H4 (cell line): ENCODE data around the gene WDR7. TPM values are rescaled to one million over a fixed set of nuclear protein-coding genes. Genes with fewer than 3 reads are reported as not detected.
A peak's percentile ranks its signal among the peaks of the same experiment; 100 is the strongest.

ENCODE experiments used
- DNase-seq: peaks from one replicate; pipeline ENCODE4 v3.0.0-alpha.2; 2015; ENCODE audit warnings: low spot score
- total RNA-seq: library from RNA; depleted of rRNA; stranded (reverse); fragments of >200 nt; shearing (Covaris generic); gene quantifications from 2 replicates; pipeline ENCODE4 v1.2.3, GENCODE V29; 2014

The WDR7 gene
- total RNA-seq, 1 experiment from 2014 or later, result 8.4 TPM

DNA sequence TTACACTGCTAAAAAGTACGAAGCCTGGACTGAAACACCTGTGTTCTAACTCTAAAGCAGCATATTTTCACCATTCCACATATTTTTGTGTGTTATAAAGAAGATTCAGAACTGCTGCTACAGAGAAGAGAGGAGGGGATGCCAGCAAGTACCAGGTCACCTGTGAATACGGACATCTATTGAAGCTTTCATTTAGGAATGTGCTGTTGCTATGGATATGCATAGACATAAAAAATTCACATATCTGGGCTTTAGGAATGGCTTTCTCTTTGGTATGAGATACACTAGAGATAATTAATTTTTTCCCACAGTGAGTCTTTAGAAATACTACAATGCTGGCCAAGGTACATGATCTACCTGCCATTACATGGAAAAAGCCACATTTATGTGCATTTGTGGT lies 238.5 kb downstream of the WDR7 start:
- DNase-seq, result no peak

DNA sequence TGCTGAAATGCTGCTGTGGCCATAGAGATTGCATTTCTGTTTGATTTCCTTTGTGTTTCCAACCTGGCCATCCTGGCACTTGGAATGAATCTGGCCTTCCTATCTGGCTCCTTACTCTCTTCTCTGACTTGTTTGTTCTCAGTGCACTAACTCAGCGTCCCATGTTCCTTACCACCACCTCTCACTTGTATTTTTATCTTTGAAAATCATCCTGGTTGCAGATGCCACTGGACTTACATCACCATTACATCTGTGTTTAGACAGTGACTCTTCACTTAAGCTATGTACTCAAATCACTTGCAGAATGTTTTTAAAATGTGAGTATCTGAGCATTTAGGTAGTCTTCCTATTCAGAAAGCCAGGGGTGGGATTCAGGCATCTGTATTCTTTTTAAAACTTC lies 239.5 kb downstream of the WDR7 start:
- DNase-seq, result peak; percentile 6

DNA sequence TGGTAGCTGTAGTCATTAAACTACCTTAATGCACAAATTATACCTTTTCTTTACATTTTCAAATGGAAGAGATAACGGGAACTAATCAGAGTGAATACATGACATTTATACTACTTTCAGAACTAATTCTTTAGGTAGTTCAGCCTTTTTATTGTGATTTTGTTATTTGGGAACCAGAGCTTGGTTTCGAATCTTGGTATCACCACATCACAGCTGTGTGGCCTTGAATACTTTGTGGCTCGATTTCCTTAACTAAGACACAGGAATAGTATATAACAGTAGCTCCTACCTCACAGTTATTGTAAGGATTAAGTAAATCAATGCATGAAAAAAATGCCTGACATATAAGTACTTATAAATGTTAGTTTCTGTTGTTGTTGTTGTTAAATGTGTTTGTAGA lies 240.0 kb downstream of the WDR7 start:
- no peak for DNase-seq

DNA sequence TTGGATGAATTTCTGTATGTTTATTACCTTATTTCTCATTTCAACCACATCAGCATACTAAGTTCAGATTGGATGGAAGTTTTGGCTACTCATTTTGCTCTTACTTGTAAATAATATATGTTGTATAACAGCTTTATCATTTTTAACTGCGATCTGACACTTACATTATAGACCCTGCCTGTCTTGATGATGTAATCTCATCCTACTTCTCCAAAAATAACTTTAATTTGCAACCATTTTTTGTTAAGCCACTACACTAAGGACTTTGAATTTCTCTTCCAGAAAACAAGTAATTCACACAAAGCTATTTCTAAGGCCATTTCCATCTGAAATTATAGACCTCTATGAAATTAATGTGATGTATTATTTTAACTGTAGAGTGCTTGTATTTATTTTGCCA lies 240.7 kb downstream of the WDR7 start:
- no peak for DNase-seq

DNA sequence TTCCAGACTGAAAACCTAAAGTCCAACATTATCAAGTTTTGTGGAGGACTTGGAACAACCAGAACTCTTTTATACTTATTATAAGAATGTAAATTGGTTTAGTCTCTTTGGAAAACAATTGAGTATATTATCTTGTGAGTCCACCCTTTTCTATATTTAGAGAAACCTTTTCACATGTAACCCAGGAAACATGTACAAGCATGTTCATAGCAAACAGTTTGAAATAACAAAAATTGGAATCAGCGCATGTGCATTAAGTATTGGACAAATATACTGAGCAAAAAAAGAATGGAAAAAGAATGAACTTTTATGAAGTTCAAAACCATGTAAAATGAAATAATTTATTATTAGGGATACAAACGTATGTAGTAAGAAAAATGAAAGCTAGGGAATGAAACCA lies 246.0 kb downstream of the WDR7 start:
- DNase-seq, result no peak

DNA sequence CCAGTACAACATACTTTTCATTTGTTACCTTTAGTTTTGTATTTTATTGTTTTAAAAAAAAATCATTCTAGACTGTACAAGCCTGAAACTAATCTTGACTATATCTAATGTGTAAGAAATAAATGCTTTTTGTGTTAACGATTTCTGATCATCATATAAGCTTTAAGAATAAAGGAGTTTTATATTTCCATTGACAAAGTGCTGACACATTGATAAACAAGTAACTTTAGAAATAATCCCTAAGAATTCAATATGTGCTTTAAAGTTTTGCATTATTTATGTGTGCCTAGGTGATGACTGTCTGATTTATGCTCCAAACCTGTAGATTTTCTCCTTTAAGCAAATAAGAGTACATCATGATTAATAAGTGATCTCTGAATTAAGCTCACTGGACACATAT lies 248.5 kb downstream of the WDR7 start:
- DNase-seq, result no peak

DNA sequence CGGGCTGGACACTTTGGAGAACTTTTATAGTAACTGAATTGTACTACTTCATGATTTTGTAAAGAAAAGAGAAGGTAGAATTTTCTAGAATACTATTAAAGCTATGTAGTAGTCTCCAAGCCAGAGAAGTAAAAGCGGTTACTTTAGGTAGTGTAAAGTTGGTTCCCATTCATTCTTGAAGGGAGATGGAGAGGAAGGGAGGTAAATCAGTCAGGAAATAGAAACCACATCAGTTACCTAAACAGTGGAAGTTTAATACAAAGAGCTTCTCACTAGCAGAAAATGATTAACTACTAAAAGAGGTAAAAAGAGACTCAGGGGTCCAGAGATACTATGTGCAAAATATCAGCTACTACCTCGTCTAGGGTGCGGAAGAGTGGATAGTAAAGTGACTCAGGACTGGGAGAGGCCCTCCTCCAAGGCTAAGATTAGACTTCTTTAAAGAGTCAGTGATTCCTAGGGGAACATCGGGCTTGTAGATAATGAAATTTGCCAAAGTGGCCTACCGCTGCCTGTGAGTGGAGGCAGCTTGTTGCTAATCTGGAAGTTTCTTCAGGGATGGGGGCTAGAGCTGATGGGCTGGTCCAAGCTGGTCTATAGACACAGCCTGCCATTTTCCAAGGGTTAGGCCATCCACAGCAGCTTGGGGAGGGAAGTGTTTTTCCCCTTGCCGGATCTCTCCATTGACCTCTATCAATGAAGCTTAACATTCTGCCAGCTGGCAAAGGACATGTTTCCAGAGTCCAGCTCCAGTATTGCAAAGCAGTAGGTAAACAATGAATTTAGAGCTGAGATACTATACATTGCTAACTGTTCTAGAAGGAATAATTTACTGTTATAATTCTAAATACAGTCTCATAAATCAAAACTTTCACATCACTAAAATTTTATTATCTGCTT lies 249.3 kb downstream of the WDR7 start:
- DNase-seq, result no peak

DNA sequence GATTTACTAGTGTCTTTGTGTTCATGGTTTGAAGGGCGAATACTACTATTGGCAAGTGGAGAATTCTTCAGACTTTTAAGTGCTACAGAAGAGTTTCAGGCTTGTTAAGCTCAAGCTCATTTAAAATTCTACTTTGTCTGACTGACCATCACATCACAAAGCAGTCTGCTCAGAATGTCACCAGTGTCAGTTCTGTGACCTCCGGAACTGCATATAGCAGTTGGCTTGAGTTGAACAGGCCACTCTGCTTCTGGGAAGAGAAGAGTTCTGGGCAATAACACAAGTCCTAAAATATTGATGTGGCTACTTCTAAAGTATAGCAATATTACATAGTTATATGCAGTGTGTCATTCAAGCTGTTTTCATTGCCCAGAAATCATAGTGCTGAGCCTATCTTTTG lies 250.8 kb downstream of the WDR7 start:
- DNase-seq, result no peak

DNA sequence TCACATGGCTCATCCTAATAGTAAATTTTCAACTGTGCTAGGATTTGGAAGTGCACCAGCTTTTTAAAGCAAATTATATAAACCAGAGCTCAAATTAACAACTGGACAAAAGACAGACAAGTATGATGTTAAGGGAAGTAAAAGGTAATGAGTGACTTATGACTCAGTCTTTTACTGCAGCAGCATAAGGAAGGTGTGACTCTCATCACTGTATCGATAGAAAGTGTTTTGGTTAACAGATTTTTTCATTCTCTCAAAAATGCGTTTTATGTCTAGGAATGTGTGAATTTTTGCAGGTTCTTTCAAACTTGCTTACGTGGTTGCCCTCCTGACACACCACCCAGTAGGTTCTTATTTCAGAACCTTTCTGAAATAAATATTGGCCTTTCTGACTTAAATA lies 251.5 kb downstream of the WDR7 start:
- no peak for DNase-seq

DNA sequence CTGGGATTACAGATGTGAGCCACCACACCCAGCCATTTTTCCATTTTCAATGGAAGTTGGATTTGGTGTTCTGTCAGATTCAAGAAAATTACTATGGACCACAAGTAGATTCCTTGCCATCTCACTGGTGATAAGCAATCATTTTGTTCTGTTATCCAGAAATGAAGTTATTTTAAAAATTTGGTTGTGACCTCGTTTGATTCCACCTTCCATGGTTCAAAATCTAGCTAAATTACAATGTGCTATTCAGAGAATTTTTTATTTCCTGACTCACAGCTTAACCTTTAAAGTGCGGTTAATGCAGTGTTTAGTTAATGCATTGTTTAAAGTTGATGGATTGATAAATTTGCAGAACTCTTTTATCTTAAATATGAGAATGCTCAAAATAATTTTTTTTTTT lies 252.5 kb downstream of the WDR7 start:
- DNase-seq, result no peak

DNA sequence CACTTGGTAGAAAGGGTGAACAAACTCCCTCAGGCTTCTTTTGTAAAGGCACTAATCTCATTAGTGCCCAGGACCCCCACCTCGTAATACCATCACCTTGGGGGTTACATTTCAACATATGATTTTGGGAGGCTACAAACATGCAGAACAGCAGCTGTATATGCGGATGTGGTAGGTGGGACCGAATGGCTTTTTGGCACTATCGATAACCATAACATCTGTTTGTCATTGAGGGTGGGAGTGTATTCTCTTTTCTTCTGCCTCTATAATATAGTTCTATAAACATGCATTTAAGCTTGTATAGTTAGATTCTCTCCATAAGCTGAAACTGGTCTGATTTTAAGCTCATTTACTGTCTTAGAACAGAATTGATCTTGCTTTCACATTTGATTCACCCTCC lies 256.6 kb downstream of the WDR7 start:
- DNase-seq, result no peak

DNA sequence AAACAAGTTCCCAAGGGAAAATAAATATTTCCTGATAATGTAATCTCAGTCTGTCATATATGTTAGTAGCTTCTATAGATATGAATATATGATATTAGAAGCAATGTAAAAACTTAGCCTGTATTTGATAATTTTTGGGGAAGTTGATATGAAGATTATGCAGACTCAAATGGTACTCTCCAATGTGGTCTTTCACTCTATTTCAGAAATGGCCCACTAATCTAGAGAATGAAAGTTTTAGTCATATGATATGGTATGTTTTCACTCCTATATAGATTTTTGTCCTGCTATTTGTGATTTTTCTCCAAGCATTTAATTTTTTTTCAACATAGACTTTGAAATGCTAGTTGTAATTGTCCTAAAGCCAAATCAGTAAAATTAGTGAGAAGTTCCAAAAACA lies 259.1 kb downstream of the WDR7 start:
- DNase-seq, result no peak

DNA sequence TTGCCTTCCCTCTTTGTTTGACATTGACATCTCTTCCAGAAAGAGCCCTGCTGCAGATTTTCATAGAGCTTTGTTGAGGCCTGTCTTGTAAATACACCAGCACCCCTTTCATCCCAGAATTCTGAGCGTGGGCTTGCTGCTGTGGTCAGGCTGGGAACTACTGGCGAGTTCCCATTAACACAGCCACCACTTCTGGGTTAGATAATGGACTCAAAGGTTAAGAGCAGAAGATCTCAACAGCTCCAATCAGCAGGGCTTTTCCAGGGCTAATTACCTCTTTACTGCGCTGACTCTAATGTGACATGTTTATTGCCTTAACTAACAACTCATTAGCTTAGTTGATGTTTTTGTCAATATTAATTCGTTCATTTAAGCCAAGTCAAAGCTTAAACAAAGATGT lies 259.8 kb downstream of the WDR7 start:
- no peak for DNase-seq

DNA sequence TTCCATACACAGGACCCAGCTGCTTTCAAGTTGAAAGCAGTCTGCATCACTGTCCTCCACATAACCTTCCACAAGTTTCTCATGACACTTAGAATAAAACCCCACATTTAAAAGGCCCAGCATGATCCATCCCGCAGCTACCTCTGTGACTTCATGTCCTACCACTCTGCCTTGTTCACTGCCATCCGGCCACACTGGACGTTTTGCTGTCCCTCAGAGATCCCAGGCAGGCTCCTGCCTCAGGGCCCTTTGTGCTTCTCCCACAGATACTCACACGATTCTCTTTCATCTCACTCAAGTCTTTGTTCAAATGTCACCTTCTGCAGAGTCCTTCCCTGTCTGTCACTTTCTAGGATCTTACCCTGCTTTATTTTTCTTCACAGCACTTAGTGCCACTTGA lies 262.8 kb downstream of the WDR7 start:
- no peak for DNase-seq

DNA sequence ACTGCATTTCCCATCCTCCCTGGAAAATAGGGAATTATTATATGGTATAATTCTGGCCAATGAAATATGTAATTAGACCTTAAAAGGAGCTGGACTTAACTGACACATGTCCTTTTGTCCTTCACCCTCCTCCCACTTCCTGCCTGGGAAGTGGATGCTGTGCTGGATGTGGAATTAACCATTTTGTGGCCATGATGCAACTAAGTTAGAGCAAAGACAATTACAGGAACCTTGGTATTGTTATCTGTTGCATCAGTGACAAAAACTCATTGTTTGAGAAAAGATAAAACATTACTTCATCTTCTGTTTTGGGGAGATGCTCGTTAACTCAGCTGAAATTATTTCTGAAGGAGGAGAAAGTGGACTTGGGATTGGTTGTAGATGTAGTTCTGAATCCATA lies 268.0 kb downstream of the WDR7 start:
- DNase-seq, result no peak

DNA sequence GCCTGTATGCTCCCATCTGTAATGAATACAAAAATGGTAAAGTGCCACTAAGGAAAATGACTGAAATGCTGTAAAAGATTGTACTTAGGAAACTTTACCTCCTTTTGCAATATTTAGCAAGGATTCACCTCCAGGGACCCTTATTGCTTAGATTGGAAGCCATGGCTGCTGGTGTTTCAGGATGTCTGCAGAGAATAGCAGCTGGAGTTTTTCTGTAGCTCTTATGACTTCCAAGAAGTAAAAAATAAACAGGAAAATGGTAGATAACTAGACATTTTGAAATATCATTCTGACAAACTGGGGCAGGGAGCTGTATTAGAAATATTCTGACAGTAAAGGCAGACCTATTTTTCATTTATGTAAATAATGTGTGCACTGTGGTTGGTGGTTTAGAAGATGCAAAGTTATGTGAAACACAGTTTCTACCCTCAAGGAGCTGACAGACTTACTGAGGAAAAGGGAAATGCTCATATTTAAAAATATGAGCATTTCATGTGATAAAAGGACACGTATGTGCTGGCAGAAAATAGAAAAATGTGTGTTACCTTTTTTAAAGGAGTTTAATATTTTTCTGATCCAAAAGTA lies 270.8 kb downstream of the WDR7 start:
- DNase-seq, result no peak

DNA sequence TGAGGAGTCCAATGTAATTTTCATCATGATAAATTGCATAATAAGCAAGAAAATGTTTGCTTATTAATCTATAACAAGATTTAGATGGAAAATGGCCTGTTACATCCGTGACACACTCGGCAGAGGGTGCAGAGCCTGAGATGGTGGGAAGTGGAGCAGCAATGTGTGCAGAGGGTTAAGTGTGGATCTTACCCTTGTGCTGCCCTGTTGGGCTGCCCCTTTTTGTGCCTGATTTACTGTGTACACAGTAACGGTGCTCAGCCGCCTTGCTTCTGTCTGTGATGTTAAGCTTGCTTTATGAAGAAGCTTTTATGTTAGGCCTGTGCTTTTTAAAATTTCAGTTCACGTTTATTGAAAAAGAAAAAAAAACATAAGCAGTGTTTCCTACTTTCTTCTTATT lies 275.6 kb downstream of the WDR7 start:
- no peak for DNase-seq

DNA sequence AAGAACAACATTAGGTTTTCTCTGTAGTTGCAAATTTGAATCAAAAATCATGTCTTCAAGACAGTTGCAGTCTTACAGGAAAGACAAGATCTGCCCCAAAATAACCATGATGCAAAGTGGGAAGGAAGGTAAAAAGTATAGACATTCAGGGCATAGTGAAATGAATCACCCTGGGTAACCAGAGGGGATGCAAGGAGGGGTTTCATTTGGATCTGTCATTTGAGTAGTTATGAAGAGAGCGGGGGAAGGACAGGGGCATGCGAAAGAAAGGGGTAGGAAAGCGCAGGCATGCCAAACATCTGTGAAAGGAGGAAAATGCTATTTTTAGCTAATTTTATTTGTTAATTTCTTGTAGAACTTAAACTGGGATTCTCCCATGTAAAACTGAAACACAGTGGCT lies 276.6 kb downstream of the WDR7 start:
- no peak for DNase-seq

DNA sequence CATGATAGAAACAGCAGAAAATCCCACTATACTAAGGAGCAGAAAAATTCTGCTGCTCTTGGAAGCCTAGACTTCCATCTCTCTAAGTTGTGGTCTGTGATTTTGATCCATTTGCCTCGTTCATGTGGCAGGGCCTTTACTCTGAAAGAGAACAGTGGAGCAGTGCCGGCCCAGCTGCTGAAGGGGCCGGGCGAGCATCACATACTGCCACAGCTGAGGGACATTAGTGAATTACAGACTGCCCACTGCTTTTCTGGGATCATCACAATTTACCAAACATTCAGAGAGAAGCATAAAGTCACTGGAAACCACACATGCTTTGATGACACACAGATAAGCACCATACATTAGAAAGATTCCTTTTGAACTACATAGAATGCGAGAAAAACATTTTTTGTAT lies 278.7 kb downstream of the WDR7 start:
- no peak for DNase-seq

DNA sequence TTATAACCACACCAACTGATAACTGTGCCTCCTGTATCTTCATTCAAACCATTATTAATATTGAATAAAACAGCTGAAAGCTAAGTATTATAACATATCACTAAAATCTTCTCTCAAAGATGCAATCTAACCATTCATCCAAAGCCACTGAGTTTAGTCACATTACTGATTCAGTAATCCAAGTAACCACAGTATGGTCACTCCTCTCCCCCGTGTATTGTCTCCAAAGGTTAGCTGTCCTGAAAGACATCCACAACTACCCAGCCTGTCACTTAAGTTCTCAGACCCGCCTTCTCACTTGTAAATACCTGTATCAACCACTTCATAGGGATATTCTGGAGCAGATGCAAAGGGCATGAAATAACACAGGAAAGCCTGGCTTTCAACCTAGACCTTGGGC lies 282.3 kb downstream of the WDR7 start:
- no peak for DNase-seq

DNA sequence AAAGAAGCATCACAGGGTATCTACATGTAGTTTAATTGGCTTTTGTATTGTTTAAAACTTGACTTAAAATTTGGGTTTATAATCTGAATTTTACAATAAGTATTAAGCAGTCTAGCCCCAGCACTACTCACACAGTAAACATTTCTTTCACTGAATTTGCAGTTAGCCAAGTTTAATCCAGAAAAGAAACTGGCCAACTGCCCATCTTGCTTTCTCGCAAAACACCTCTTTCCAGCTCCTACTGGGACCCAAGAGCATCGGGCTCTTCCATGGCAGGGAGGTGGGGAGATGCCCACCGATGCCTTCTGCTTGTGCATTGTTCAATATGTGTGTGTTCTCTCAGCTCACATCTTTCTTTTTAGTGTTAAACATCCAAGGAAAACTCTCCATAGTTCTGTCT lies 283.0 kb downstream of the WDR7 start:
- DNase-seq, result no peak

DNA sequence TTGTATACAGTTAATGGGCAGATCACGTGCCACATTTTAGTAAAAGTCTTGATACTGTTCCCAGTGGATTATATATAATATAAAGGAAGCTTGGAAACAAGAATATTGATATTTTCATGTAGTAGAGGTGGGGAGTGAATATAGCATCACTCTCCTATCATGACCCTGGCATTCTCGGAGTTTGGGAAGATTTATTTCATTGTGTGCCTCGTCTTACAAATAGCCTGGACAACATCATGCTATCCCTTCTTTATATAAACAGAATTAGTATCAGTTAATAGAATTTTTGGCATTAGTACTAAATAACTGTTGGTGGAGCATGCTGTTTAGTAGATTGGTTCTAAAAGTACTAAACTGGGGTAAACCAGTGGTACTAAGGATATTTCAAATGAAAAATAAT lies 283.7 kb downstream of the WDR7 start:
- DNase-seq, result no peak

DNA sequence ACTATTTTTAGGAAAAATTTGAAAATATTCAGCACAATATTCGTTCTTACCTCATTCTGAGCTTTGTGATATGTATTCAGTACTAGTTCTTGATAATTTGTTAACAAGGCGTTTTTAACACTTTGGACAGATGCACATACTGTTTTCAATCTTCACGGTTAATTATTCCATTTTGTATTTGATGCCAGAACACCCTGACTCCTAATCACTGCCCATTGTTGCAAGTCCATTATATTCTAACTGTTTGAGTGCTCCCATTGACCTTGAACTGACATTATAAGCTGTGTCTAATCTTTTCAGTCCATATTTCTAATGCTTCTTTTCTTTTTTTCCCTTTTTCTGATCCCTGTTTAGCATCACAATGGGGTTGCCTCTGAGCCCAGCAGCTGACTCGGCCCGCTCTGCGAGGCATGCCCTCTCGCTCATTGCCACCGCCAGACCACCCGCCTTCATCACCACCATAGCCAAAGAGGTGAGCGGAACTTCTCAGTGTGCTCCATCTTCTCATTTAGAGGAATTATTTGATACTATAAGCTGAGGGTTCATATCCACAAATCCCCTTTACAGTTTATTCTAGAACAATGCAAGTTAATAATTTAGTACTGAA lies 284.4 kb downstream of the WDR7 start:
- no peak for DNase-seq
